HCEC 1CT (cell line): ENCODE measurements around the gene MTG2.

Source experiments
- DNase-seq: peaks from one replicate; pipeline ENCODE4 v3.0.0-alpha.2; 2017

The MTG2 gene

GRCh38 chr20:62182469-62183425 lies at the start of gene MTG2:
Gene MTG2 (plus strand): TSS chr20:62183028. CDS start chr20:62193421, 10,393 bp downstream.
- peak; percentile 94 for DNase-seq

- no peak for DNase-seq
These were observed 49.6 kb upstream of the MTG2 start for GRCh38 chr20:62133051-62133845.

- no peak for DNase-seq
These were observed 49.0 kb upstream of the MTG2 start for GRCh38 chr20:62133864-62134263.

- no peak for DNase-seq
These were observed 48.0 kb upstream of the MTG2 start for GRCh38 chr20:62134735-62135231.

GRCh38 chr20:62135573-62136266 lies 47.1 kb upstream of the MTG2 start:
- no peak for DNase-seq

GRCh38 chr20:62136283-62137091 lies 46.3 kb upstream of the MTG2 start:
- DNase-seq: peak; percentile 59

GRCh38 chr20:62137092-62137384 lies 45.8 kb upstream of the MTG2 start:
- no peak for DNase-seq

GRCh38 chr20:62137478-62138203 lies 45.2 kb upstream of the MTG2 start:
- DNase-seq: no peak

- DNase-seq: no peak
These were observed 44.7 kb upstream of the MTG2 start for GRCh38 chr20:62138204-62138543.

- DNase-seq: no peak
These were observed 43.9 kb upstream of the MTG2 start for GRCh38 chr20:62138912-62139311.

- DNase-seq: no peak
These were observed 43.2 kb upstream of the MTG2 start for GRCh38 chr20:62139636-62140035.

- no peak for DNase-seq
These were observed 41.8 kb upstream of the MTG2 start for GRCh38 chr20:62141043-62141396.

GRCh38 chr20:62141397-62142251 lies 41.2 kb upstream of the MTG2 start:
- DNase-seq: no peak

- DNase-seq: no peak
These were observed 40.4 kb upstream of the MTG2 start for GRCh38 chr20:62142252-62143080.

GRCh38 chr20:62143081-62143956 lies 39.5 kb upstream of the MTG2 start, which contains the start of the genes PSMA7 and SS18L1:
Gene PSMA7 (minus strand): TSS chr20:62143394. CDS start chr20:62143303, 91 bp downstream.
Gene SS18L1 (plus strand): TSS chr20:62143769. CDS start chr20:62143821, 52 bp downstream.
- peak; percentile 92 for DNase-seq

GRCh38 chr20:62143957-62144825 lies 38.6 kb upstream of the MTG2 start:
- peak; percentile 59 for DNase-seq

- no peak for DNase-seq
These were observed 37.2 kb upstream of the MTG2 start for GRCh38 chr20:62145688-62146018.
